Esophagus muscularis mucosa (tissue), 4 donors: ENCODE results near the gene SLC51A. TPM values are rescaled to one million over a fixed set of nuclear protein-coding genes. Genes with fewer than 3 reads are reported as not detected.

Experiments
- DNase-seq: peaks from one replicate; pipeline ENCODE4 v3.0.0-alpha.2; 2017; ENCODE audit errors: extremely low spot score
- H3K27ac ChIP-seq, 4 donors: fragments of 200-600 bp; sonication (generic); replicated peaks in 1 of 4; 1 replicate in 3 of 4; 2 replicates in 1 of 4; pipeline ENCODE4 v1.5.1; 2016 to 2019; ENCODE audit warnings: mild to moderate bottlenecking in 1 of 4
- H3K27me3 ChIP-seq, 4 donors: fragments of 200-600 bp; sonication (generic); one replicate each; pipeline versions ENCODE4 v1.5.1 to v1.6.0; 2016 to 2019
- H3K36me3 ChIP-seq, 4 donors: fragments of 200-600 bp; sonication (generic); one replicate each; pipeline ENCODE4 v1.5.1; 2016 to 2019
- H3K4me1 ChIP-seq, 4 donors: fragments of 200-600 bp; sonication (generic); one replicate each; pipeline ENCODE4 v1.5.1; 2016 to 2019
- H3K4me3 ChIP-seq, 4 donors: fragments of 200-600 bp; sonication (generic); 1 replicate in 2 of 4; 2 replicates in 2 of 4; pipeline ENCODE4 v1.5.1; 2016 to 2019; ENCODE audit warnings: mild to moderate bottlenecking in 4 of 4, moderate library complexity in 1 of 4
- H3K9me3 ChIP-seq, 4 donors: fragments of 200-600 bp; sonication (generic); 1 replicate in 3 of 4; 2 replicates in 1 of 4; pipeline ENCODE4 v1.5.1; 2016 to 2019
- EP300 ChIP-seq: sonication (generic); formaldehyde crosslinking; IDR thresholded peaks from one replicate; pipeline ENCODE4 v1.6.1; 2017; ENCODE audit warnings: antibody characterized with exemption
- POLR2A ChIP-seq: fragments of 450-650 bp; IDR thresholded peaks from one replicate; pipeline ENCODE4 v1.6.1; 2017; ENCODE audit warnings: antibody characterized with exemption, moderate library complexity, mild to moderate bottlenecking, low read depth
- POLR2AphosphoS5 ChIP-seq, 2 donors: sonication (generic); formaldehyde crosslinking; IDR thresholded peaks; one replicate each; pipeline ENCODE4 v1.6.1; 2017; ENCODE audit warnings: antibody characterized with exemption in 2 of 2
- WGBS: methylation state at CpG from one replicate; pipeline ENCODE4 v1.1.5; 2018; 5-methylcytosine and 5-hydroxymethylcytosine counted together
- intact Hi-C: fragments of 100-400 bp; cut with DNase I; formaldehyde crosslinking; loops from one replicate; pipeline ENCODE4 v1.15.1; 2023
- total RNA-seq, 4 donors: library from RNA; depleted of rRNA; stranded (reverse); fragments of >200 nt; gene quantifications; one replicate each; pipeline versions ENCODE4 v1.1.0 to v1.2.1, GENCODE V29; 2016
- TF ChIP-seq, protein P1 (sequence below), 3 experiments: fragments of 200-600 bp in 2 of 3; fragments of 450-650 bp in 1 of 3; sonication (generic) in 2 of 3; IDR thresholded peaks; one replicate each; pipeline ENCODE4 v1.5.1; 2017 to 2019; ENCODE audit warnings: antibody characterized with exemption in 3 of 3, mild to moderate bottlenecking in 2 of 3, moderate library complexity in 1 of 3

Gene SLC51A
- total RNA-seq, 4 donors from 2014 or later = not detected

DNA sequence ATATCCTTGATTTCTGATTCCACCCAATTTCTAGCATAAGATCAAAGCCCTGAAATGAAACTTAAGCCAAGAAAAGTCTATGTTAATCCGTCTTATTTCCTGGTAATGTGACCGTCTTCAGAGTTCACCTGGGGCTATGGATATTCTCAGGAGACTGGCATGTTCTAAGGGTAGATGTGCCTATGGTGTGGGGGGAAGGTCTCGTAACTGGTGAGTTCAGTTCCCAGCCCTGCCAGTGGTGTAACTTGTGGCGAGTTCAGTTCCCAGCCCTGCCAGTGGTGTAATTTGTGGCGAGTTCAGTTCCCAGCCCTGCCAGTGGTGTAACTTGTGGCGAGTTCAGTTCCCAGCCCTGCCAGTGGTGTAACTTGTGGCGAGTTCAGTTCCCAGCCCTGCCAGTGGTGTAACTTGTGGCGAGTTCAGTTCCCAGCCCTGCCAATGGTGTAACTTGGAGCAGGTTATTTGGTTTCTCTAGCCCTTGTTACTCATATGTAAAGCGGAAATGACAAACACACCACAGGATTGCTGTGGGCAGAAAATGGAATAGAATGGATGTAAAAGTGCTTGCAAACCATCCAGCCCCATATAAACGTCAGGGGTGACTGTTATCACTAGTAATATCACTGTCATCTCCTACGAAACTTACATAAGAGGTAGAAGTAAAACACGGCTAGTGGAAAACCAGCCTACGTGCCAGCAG, 30.4 kb downstream of the SLC51A start:
- no peaks in the 10 kb centered on the region for H3K4me1 ChIP-seq
- TF ChIP-seq EP300 = no peak
- TF ChIP-seq, protein P1, sequence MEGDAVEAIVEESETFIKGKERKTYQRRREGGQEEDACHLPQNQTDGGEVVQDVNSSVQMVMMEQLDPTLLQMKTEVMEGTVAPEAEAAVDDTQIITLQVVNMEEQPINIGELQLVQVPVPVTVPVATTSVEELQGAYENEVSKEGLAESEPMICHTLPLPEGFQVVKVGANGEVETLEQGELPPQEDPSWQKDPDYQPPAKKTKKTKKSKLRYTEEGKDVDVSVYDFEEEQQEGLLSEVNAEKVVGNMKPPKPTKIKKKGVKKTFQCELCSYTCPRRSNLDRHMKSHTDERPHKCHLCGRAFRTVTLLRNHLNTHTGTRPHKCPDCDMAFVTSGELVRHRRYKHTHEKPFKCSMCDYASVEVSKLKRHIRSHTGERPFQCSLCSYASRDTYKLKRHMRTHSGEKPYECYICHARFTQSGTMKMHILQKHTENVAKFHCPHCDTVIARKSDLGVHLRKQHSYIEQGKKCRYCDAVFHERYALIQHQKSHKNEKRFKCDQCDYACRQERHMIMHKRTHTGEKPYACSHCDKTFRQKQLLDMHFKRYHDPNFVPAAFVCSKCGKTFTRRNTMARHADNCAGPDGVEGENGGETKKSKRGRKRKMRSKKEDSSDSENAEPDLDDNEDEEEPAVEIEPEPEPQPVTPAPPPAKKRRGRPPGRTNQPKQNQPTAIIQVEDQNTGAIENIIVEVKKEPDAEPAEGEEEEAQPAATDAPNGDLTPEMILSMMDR (IDR thresholded peaks at IDR 0.05) = no peak
- no peak for TF ChIP-seq POLR2AphosphoS5 (IDR thresholded peaks at IDR 0.05)
- no peak for TF ChIP-seq POLR2A
- peaks cover 32 to 57% (median 48%) of the 10 kb centered on the region in 4 donors for H3K36me3 ChIP-seq
- intact Hi-C loops = no loop called here
- DNase-seq = no peak
- 87% methylated on average over 11 of the region's 13 CpGs for WGBS
- H3K27me3 ChIP-seq = no peaks in the 10 kb centered on the region
- H3K27ac ChIP-seq = no peak overlapping the region
- no peak overlapping the region for H3K4me3 ChIP-seq
- no peaks in the 10 kb centered on the region for H3K9me3 ChIP-seq

DNA sequence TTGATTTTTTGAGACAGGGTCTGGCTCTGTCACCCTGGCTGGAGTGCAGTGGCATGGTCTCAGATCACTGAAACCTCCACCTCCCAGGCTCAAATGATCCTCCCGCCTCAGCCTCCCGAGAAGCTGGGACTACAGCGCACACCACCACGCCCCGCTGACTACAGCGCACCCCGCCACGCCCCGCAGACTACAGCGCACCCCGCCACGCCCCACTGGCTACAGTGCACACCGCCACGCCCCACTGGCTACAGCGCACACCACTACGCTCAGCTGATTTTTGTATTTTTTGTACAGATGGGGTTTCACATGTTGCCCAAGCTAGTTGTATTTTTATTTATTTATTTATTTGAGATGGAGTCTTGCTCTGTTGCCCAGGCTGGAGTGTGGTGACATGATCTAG, 35.6 kb downstream of the SLC51A start:
- 95% methylated on average over 16 of the region's 16 CpGs for WGBS
- no peak for DNase-seq
- TF ChIP-seq POLR2AphosphoS5 (IDR thresholded peaks at IDR 0.05) = no peak
- no peak for TF ChIP-seq POLR2A
- no peak for TF ChIP-seq EP300
- TF ChIP-seq, protein P1 (IDR thresholded peaks at IDR 0.05) = no peak

GRCh38 chr3:196254376-196255283, 38.3 kb downstream of the SLC51A start:
- H3K4me3 ChIP-seq = no peak overlapping the region
- H3K27ac ChIP-seq = no peak overlapping the region
- DNase-seq = no peak
- H3K27me3 ChIP-seq = no peaks in the 10 kb centered on the region
- no peaks in the 10 kb centered on the region for H3K4me1 ChIP-seq
- intact Hi-C loops = no loop called here
- H3K9me3 ChIP-seq = no peaks in the 10 kb centered on the region
- TF ChIP-seq, protein P1 (IDR thresholded peaks at IDR 0.05) = no peak
- TF ChIP-seq POLR2A (no peak), EP300 (no peak), POLR2AphosphoS5 (IDR thresholded peaks at IDR 0.05) (no peak)
- peaks cover 14 to 44% (median 33%) of the 10 kb centered on the region in 4 donors for H3K36me3 ChIP-seq
- 62% methylated on average over 5 of the region's 5 CpGs for WGBS

More for the DNA sequence above, 35.6 kb downstream of the SLC51A start:
- H3K36me3 ChIP-seq = peaks cover 25 to 50% (median 35%) of the 10 kb centered on the region in 4 donors
- H3K9me3 ChIP-seq = no peaks in the 10 kb centered on the region
- H3K4me3 ChIP-seq = no peak overlapping the region
- no peak overlapping the region for H3K27ac ChIP-seq
- H3K4me1 ChIP-seq = no peaks in the 10 kb centered on the region
- intact Hi-C loops = loop anchor here (2.0 kb wide), 1 partner anchor 267 kb away; no protein-coding TSS in a partner anchor
- H3K27me3 ChIP-seq = no peaks in the 10 kb centered on the region

GRCh38 chr3:196255776-196256175, 39.4 kb downstream of the SLC51A start:
- Histone ChIP-seq H3K27ac (no peak overlapping the region), H3K36me3 (peaks cover 14 to 51% (median 37%) of the 10 kb centered on the region in 4 donors), H3K4me1 (no peaks in the 10 kb centered on the region), H3K9me3 (no peaks in the 10 kb centered on the region), H3K4me3 (no peak overlapping the region), H3K27me3 (no peaks in the 10 kb centered on the region)
- 79% methylated on average over 1 of the region's 1 CpG for WGBS
- intact Hi-C loops = no loop called here
- no peak for DNase-seq
- TF ChIP-seq, protein P1 (IDR thresholded peaks at IDR 0.05) = no peak
- TF ChIP-seq POLR2AphosphoS5 (IDR thresholded peaks at IDR 0.05) (no peak), EP300 (no peak), POLR2A (no peak)
